Dendritic cell treated with granulocyte-macrophage colony-stimulating factor and Interleukin-4, amounts not matched to agents 40 ng/mL and 50 ng/mL, for 4 days (primary cell): ENCODE data around the gene TRIO.

ENCODE experiments used
- H3K27ac Mint-ChIP-seq: one replicate; pipeline ENCODE4 v1.8.0; 2022; ENCODE audit warnings: mild to moderate bottlenecking, mixed read lengths
- H3K27me3 Mint-ChIP-seq: one replicate; pipeline ENCODE4 v1.8.0; 2022; ENCODE audit warnings: mild to moderate bottlenecking, mixed read lengths
- H3K36me3 Mint-ChIP-seq: one replicate; pipeline ENCODE4 v1.8.0; 2022; ENCODE audit warnings: low read depth, mixed read lengths
- H3K4me1 Mint-ChIP-seq: one replicate; pipeline ENCODE4 v1.8.0; 2022; ENCODE audit warnings: low read depth, mixed read lengths
- H3K4me3 Mint-ChIP-seq: one replicate; pipeline ENCODE4 v1.8.0; 2022; ENCODE audit warnings: mild to moderate bottlenecking, moderate library complexity, mixed read lengths
- H3K9me3 Mint-ChIP-seq: one replicate; pipeline ENCODE4 v1.8.0; 2022; ENCODE audit warnings: mixed read lengths
- intact Hi-C: fragments of 100-400 bp; cut with micrococcal nuclease; formaldehyde crosslinking; loops from one replicate; pipeline ENCODE4 v1.15.0; 2022

Gene TRIO

GRCh38 chr5:14341571-14342230, 198.6 kb downstream of the TRIO start:
- intact Hi-C loops: loop anchor here (1.0 kb wide), 1 partner anchor 8 kb away; no protein-coding TSS in a partner anchor
- H3K4me3 Mint-ChIP-seq: peak overlapping the region; percentile 51
- peaks cover 45% of the 10 kb centered on the region for H3K4me1 Mint-ChIP-seq
- peak overlapping the region; percentile 87 for H3K27ac Mint-ChIP-seq
- H3K27me3 Mint-ChIP-seq: no peaks in the 10 kb centered on the region
- H3K36me3 Mint-ChIP-seq: peaks cover 51% of the 10 kb centered on the region
- H3K9me3 Mint-ChIP-seq: no peaks in the 10 kb centered on the region

GRCh38 chr5:14342306-14342705, 199.2 kb downstream of the TRIO start:
- no peaks in the 10 kb centered on the region for H3K9me3 Mint-ChIP-seq
- H3K4me3 Mint-ChIP-seq: peak overlapping the region; percentile 30
- H3K27ac Mint-ChIP-seq: peak overlapping the region; percentile 87
- intact Hi-C loops: no loop called here
- peaks cover 45% of the 10 kb centered on the region for H3K4me1 Mint-ChIP-seq
- no peaks in the 10 kb centered on the region for H3K27me3 Mint-ChIP-seq
- peaks cover 46% of the 10 kb centered on the region for H3K36me3 Mint-ChIP-seq

- no peaks in the 10 kb centered on the region for H3K9me3 Mint-ChIP-seq
- H3K4me3 Mint-ChIP-seq: peak overlapping the region; percentile 49
- intact Hi-C loops: no loop called here
- H3K4me1 Mint-ChIP-seq: peaks cover 42% of the 10 kb centered on the region
- H3K27me3 Mint-ChIP-seq: no peaks in the 10 kb centered on the region
- H3K27ac Mint-ChIP-seq: peak overlapping the region; percentile 87
- H3K36me3 Mint-ChIP-seq: peaks cover 45% of the 10 kb centered on the region
Measured at GRCh38 chr5:14343376-14343775, 200.2 kb downstream of the TRIO start.

GRCh38 chr5:14347522-14347921, 204.4 kb downstream of the TRIO start:
- Mint-ChIP-seq H3K27ac (no peak overlapping the region), H3K4me1 (peaks cover 53% of the 10 kb centered on the region), H3K9me3 (no peaks in the 10 kb centered on the region), H3K4me3 (no peak overlapping the region), H3K36me3 (peaks cover 46% of the 10 kb centered on the region), H3K27me3 (no peaks in the 10 kb centered on the region)
- intact Hi-C loops: no loop called here

- Mint-ChIP-seq H3K36me3 (peaks cover 46% of the 10 kb centered on the region), H3K27ac (no peak overlapping the region)
- intact Hi-C loops: no loop called here
Measured at GRCh38 chr5:14348142-14348541, 205.0 kb downstream of the TRIO start.

GRCh38 chr5:14349029-14349428, 205.9 kb downstream of the TRIO start:
- intact Hi-C loops: no loop called here
- H3K9me3 Mint-ChIP-seq: no peaks in the 10 kb centered on the region
- peaks cover 43% of the 10 kb centered on the region for H3K4me1 Mint-ChIP-seq
- no peaks in the 10 kb centered on the region for H3K27me3 Mint-ChIP-seq
- H3K27ac Mint-ChIP-seq: no peak overlapping the region
- H3K4me3 Mint-ChIP-seq: no peak overlapping the region
- peaks cover 46% of the 10 kb centered on the region for H3K36me3 Mint-ChIP-seq

More at GRCh38 chr5:14348142-14348541, 205.0 kb downstream of the TRIO start:
- Mint-ChIP-seq H3K27me3 (no peaks in the 10 kb centered on the region), H3K4me1 (peaks cover 50% of the 10 kb centered on the region), H3K9me3 (no peaks in the 10 kb centered on the region), H3K4me3 (no peak overlapping the region)

DNA sequence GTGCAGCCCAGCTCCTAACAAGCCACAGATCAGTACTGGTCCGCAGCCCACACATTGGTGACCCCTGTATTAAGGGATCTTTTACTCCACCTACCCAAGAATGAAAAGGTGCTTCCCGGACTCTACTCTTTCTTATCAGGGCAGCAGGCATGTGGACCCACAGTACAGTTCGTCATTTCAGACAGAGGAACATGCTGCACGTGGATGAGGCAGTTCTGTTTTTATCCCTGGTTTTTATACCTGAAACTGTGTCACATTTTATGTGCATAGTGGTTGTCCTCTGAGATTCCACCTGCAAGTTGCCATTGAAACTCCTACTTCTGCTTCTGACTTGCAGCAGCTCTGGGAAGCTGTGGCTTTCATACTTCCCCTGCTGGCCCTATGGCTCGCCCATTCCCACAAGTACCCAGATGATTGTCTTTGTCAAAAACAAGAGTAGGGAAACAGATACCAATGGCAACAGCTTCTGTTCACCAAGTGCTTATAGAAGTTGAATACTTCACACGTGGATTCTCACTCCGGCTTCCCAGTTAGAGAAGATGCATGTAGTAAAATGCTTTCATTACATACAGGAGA, 208.0 kb downstream of the TRIO start:
- Mint-ChIP-seq H3K36me3 (peaks cover 31% of the 10 kb centered on the region), H3K9me3 (no peaks in the 10 kb centered on the region), H3K27me3 (no peaks in the 10 kb centered on the region), H3K4me1 (peaks cover 47% of the 10 kb centered on the region), H3K27ac (peak overlapping the region; percentile 69), H3K4me3 (no peak overlapping the region)
- intact Hi-C loops: loop anchor here (5.0 kb wide), 1 partner anchor 364 kb away; no protein-coding TSS in a partner anchor

DNA sequence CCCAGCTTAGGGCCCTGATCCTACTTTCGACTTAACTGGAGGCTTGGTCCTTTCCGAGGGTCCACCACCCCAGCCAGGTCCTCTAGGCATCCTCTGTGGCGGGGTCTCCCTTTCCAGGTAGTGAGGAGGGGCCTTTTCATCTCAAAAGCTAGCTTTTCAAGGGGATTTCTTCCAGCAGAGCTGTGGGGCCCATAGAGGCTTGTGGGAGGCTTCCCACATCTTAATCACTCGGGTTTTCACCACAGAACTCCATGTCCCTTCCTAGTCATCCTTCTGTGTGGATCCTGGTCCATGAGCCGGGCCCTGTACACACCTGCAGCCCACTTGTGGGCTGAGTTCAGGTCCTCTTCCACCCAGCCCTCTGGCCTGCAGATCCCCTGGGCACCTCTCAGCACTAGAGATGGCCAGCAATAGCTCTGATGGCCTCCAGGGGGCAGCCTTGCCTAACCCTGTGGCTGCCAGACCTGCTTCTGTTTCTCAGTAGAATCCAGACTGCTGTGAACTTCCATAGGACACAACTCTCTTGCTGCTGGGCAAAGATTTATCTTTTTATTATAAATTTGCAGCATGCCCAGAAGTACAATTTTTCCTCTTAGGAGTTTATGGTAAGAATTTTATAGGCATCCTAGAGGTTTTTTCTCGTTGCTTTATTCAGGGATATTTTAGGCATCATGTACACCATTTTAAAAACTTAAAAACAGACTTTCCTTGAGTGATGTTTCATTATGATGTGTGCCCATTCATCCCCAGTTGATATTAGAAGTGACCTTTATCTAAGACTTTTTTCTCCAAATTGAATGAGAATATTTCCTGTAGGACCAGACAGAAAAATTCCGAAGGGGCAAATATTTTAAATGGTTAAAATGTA, 208.9 kb downstream of the TRIO start:
- Mint-ChIP-seq H3K27me3 (no peaks in the 10 kb centered on the region), H3K27ac (peak overlapping the region; percentile 69), H3K4me3 (peak overlapping the region; percentile 13), H3K4me1 (peaks cover 56% of the 10 kb centered on the region), H3K9me3 (no peaks in the 10 kb centered on the region), H3K36me3 (peaks cover 29% of the 10 kb centered on the region)
- intact Hi-C loops: loop anchor here (2.0 to 5.0 kb wide), 2 partner anchors 297 to 365 kb away; no protein-coding TSS in a partner anchor

GRCh38 chr5:14353726-14354474, 210.8 kb downstream of the TRIO start:
- H3K9me3 Mint-ChIP-seq: no peaks in the 10 kb centered on the region
- intact Hi-C loops: loop anchor here (2.0 to 5.0 kb wide), 2 partner anchors 295 to 367 kb away; no protein-coding TSS in a partner anchor

GRCh38 chr5:14355391-14355790, 212.2 kb downstream of the TRIO start:
- no peaks in the 10 kb centered on the region for H3K27me3 Mint-ChIP-seq
- no peak overlapping the region for H3K4me3 Mint-ChIP-seq
- intact Hi-C loops: no loop called here
- H3K4me1 Mint-ChIP-seq: peaks cover 53% of the 10 kb centered on the region
- no peaks in the 10 kb centered on the region for H3K9me3 Mint-ChIP-seq
- H3K36me3 Mint-ChIP-seq: peaks cover 40% of the 10 kb centered on the region
- H3K27ac Mint-ChIP-seq: no peak overlapping the region

More at GRCh38 chr5:14353726-14354474, 210.8 kb downstream of the TRIO start:
- Mint-ChIP-seq H3K4me3 (no peak overlapping the region), H3K36me3 (peaks cover 31% of the 10 kb centered on the region), H3K4me1 (peaks cover 66% of the 10 kb centered on the region), H3K27ac (no peak overlapping the region), H3K27me3 (no peaks in the 10 kb centered on the region)

DNA sequence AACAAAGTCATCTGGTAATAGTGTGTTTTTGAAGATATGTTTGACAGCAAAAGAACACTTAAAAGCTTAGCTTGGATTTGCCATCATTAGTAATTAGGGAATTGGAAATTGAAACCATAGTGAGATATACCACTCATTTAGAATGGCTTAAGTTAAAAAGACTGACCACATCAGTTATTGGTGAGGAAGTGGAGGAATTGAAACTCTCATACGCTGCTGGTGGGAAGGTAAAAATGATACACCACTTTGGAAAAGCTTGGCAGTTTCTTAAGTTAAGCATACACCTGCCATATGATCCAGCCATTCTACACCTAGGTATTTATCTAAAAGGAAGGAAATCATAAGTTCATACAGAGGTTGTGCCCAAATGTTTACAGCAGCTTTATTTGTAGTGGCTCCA, 213.2 kb downstream of the TRIO start:
- H3K27me3 Mint-ChIP-seq: no peaks in the 10 kb centered on the region
- no peaks in the 10 kb centered on the region for H3K9me3 Mint-ChIP-seq
- H3K36me3 Mint-ChIP-seq: peaks cover 45% of the 10 kb centered on the region
- intact Hi-C loops: no loop called here
- H3K27ac Mint-ChIP-seq: no peak overlapping the region
- H3K4me1 Mint-ChIP-seq: peaks cover 53% of the 10 kb centered on the region
- no peak overlapping the region for H3K4me3 Mint-ChIP-seq

DNA sequence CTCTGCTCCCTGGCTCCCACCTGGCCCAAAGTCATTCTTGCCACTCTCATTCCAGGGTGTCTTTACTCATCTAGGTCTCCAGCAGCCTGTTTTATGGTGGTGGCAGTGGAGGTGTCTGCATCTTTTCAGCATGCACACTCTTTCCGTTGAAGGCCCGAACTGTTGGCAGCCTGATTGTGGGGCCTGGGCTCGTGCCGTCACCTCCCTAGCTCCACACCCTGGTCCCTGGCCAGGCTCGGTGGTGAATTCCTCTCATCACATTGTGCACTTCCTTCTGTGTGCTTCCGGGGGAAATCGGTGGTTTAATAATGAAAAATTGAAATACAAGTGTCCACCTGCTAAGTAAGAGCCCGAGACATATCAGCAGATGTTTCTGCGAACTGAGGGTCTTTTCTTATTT, 214.3 kb downstream of the TRIO start:
- intact Hi-C loops: no loop called here
- Mint-ChIP-seq H3K4me3 (no peak overlapping the region), H3K4me1 (peaks cover 50% of the 10 kb centered on the region), H3K27me3 (no peaks in the 10 kb centered on the region), H3K27ac (no peak overlapping the region), H3K9me3 (no peaks in the 10 kb centered on the region), H3K36me3 (peaks cover 49% of the 10 kb centered on the region)

DNA sequence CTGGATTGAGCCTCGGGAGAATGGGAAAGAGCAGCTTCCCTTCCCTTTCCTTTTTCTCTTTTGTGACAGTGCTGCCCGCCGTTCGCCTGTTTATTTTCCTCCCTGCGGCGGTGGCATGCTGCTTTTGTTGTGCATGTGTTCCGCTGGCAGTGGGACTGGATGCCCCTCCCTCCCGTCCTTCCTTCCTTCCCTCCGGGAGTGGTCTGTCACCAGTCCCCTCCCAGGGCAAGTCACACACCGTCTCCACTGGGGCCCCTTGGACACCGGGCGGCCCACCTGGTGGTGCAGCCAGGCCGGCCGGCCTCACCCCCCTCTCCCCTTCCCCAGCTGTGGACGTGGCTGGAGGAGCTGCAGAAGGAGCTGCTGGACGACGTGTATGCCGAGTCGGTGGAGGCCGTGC, 214.7 kb downstream of the TRIO start:
- H3K27ac Mint-ChIP-seq: no peak overlapping the region
- H3K4me3 Mint-ChIP-seq: no peak overlapping the region
- no peaks in the 10 kb centered on the region for H3K27me3 Mint-ChIP-seq
- peaks cover 49% of the 10 kb centered on the region for H3K36me3 Mint-ChIP-seq
- H3K9me3 Mint-ChIP-seq: no peaks in the 10 kb centered on the region
- intact Hi-C loops: no loop called here
- H3K4me1 Mint-ChIP-seq: peaks cover 50% of the 10 kb centered on the region
